Astrocyte of the spinal cord (primary cell): ENCODE measurements around the gene TFIP11.

Experiments
- DNase-seq: peaks from one replicate; pipeline ENCODE4 v3.0.0; 2011; ENCODE audit warnings: low read depth, low spot score
- H3K4me3 ChIP-seq: 2 replicates; pipeline ENCODE4 v1.5.1; 2011; ENCODE audit warnings: low read depth, mild to moderate bottlenecking, low read length, moderate library complexity
- CTCF ChIP-seq: IDR thresholded peaks from 2 replicates; pipeline ENCODE4 v1.5.1; 2012; ENCODE audit warnings: low read depth, mild to moderate bottlenecking, low read length, inconsistent platforms
- in situ Hi-C: cut with HindIII; loops from 2 replicates; pipeline ENCODE4 v1.10.0; 2017; ENCODE audit warnings: low sequenced_read_pairs

TFIP11 gene

GRCh38 chr22:26464312-26464711 is 48.0 kb downstream of the TFIP11 start:
- TF ChIP-seq CTCF = no peak
- in situ Hi-C loops = no loop called here
- DNase-seq = no peak
- no peak overlapping the region for H3K4me3 ChIP-seq

- no peak for DNase-seq
- H3K4me3 ChIP-seq = no peak overlapping the region
- TF ChIP-seq CTCF = no peak
- in situ Hi-C loops = no loop called here
Measured at GRCh38 chr22:26463688-26464087, 48.6 kb downstream of the TFIP11 start.

GRCh38 chr22:26463101-26463661 is 49.1 kb downstream of the TFIP11 start:
- H3K4me3 ChIP-seq = no peak overlapping the region
- no peak for TF ChIP-seq CTCF
- no peak for DNase-seq
- in situ Hi-C loops = no loop called here

- no peak for TF ChIP-seq CTCF
- in situ Hi-C loops = no loop called here
- H3K4me3 ChIP-seq = no peak overlapping the region
- DNase-seq = no peak
Measured at GRCh38 chr22:26462641-26463040, 49.6 kb downstream of the TFIP11 start.

GRCh38 chr22:26462051-26462450 is 50.2 kb downstream of the TFIP11 start:
- no peak for DNase-seq
- TF ChIP-seq CTCF = no peak
- no peak overlapping the region for H3K4me3 ChIP-seq
- in situ Hi-C loops = no loop called here

- in situ Hi-C loops = no loop called here
- TF ChIP-seq CTCF = peak; percentile 88
- DNase-seq = no peak
- no peak overlapping the region for H3K4me3 ChIP-seq
Measured at GRCh38 chr22:26461188-26461810, 51.0 kb downstream of the TFIP11 start.

GRCh38 chr22:26460202-26460601 is 52.1 kb downstream of the TFIP11 start:
- in situ Hi-C loops = no loop called here
- no peak for TF ChIP-seq CTCF
- H3K4me3 ChIP-seq = no peak overlapping the region

More at GRCh38 chr22:26460202-26460601, 52.1 kb downstream of the TFIP11 start:
- no peak for DNase-seq
